Upper lobe of right lung (tissue), 1 donor: ENCODE data around the gene RXFP1. TPM values are rescaled to one million over a fixed set of nuclear protein-coding genes. Genes with fewer than 3 reads are reported as not detected.

Experiments used
- ATAC-seq: fragments of 200-7000 bp; cut with Tn5 transposase; one replicate; pipeline ENCODE4 v1.9.1; 2020; ENCODE audit warnings: mild to moderate bottlenecking, moderate library complexity
- DNase-seq: peaks from one replicate; pipeline ENCODE4 v3.0.0-alpha.2; 2020
- H3K27ac ChIP-seq: fragments of 200-600 bp; one replicate; pipeline ENCODE4 v1.8.0; 2022
- H3K27me3 ChIP-seq: fragments of 200-600 bp; one replicate; pipeline ENCODE4 v1.8.0; 2022; ENCODE audit warnings: mild to moderate bottlenecking
- H3K36me3 ChIP-seq: fragments of 200-600 bp; one replicate; pipeline ENCODE4 v1.8.0; 2022
- H3K4me1 ChIP-seq: fragments of 200-600 bp; one replicate; pipeline ENCODE4 v1.8.0; 2022
- H3K4me3 ChIP-seq: fragments of 200-600 bp; one replicate; pipeline ENCODE4 v1.8.0; 2022; ENCODE audit warnings: mild to moderate bottlenecking
- H3K9me3 ChIP-seq: fragments of 200-600 bp; one replicate; pipeline ENCODE4 v1.8.0; 2022
- CTCF ChIP-seq: fragments of 200-600 bp; IDR thresholded peaks from one replicate; pipeline ENCODE4 v1.8.0; 2022; ENCODE audit warnings: antibody characterized with exemption
- intact Hi-C: fragments of 100-400 bp; cut with DNase I; formaldehyde crosslinking; loops from one replicate; pipeline ENCODE4 v1.11.0; 2022
- total RNA-seq: library from RNA; stranded (reverse); fragmentation: NEBNext Ultra II Directional; extraction: Animal tissue kit (Norgen Biotek cat#: 25700); gene quantifications from one replicate; pipeline ENCODE4 v1.2.1, GENCODE V29; 2021
- donor health status: DM: no; HTN: yes; CAD: no; lungs with severe emphysema.

The RXFP1 gene
- total RNA-seq, 1 donor from 2014 or later: 7.9 TPM

GRCh38 chr4:158527516-158527915, 5.8 kb downstream of the RXFP1 start:
- no peak overlapping the region for H3K27ac ChIP-seq
- no peaks in the 10 kb centered on the region for H3K9me3 ChIP-seq
- H3K4me3 ChIP-seq: no peak overlapping the region
- DNase-seq: no peak
- no peaks in the 10 kb centered on the region for H3K27me3 ChIP-seq
- H3K4me1 ChIP-seq: no peaks in the 10 kb centered on the region
- no peak for TF ChIP-seq CTCF
- no peaks in the 10 kb centered on the region for H3K36me3 ChIP-seq
- intact Hi-C loops: no loop called here
- ATAC-seq: no peak

- H3K36me3 ChIP-seq: no peaks in the 10 kb centered on the region
- intact Hi-C loops: no loop called here
- H3K4me3 ChIP-seq: no peak overlapping the region
- ATAC-seq: no peak
- H3K4me1 ChIP-seq: no peaks in the 10 kb centered on the region
- H3K9me3 ChIP-seq: no peaks in the 10 kb centered on the region
- H3K27ac ChIP-seq: no peak overlapping the region
- no peaks in the 10 kb centered on the region for H3K27me3 ChIP-seq
- DNase-seq: no peak
- TF ChIP-seq CTCF: no peak
Measured at GRCh38 chr4:158529505-158529904, 7.8 kb downstream of the RXFP1 start.

- intact Hi-C loops: no loop called here
- H3K4me1 ChIP-seq: no peaks in the 10 kb centered on the region
- no peaks in the 10 kb centered on the region for H3K27me3 ChIP-seq
- H3K27ac ChIP-seq: no peak overlapping the region
- DNase-seq (no peak), ATAC-seq (no peak)
- no peaks in the 10 kb centered on the region for H3K36me3 ChIP-seq
- TF ChIP-seq CTCF: no peak
- H3K4me3 ChIP-seq: no peak overlapping the region
- no peaks in the 10 kb centered on the region for H3K9me3 ChIP-seq
Measured at GRCh38 chr4:158530381-158530780, 8.7 kb downstream of the RXFP1 start.

- no peaks in the 10 kb centered on the region for H3K9me3 ChIP-seq
- no peak for TF ChIP-seq CTCF
- DNase-seq: no peak
- intact Hi-C loops: no loop called here
- no peak for ATAC-seq
- H3K4me1 ChIP-seq: no peaks in the 10 kb centered on the region
- H3K27me3 ChIP-seq: no peaks in the 10 kb centered on the region
- H3K4me3 ChIP-seq: no peak overlapping the region
- no peaks in the 10 kb centered on the region for H3K36me3 ChIP-seq
- H3K27ac ChIP-seq: no peak overlapping the region
Measured at GRCh38 chr4:158530898-158531297, 9.2 kb downstream of the RXFP1 start.

- no peaks in the 10 kb centered on the region for H3K9me3 ChIP-seq
- no peaks in the 10 kb centered on the region for H3K36me3 ChIP-seq
- no peak overlapping the region for H3K4me3 ChIP-seq
- no peak overlapping the region for H3K27ac ChIP-seq
- no peak for ATAC-seq
- TF ChIP-seq CTCF: no peak
- no peaks in the 10 kb centered on the region for H3K27me3 ChIP-seq
- intact Hi-C loops: no loop called here
- H3K4me1 ChIP-seq: no peaks in the 10 kb centered on the region
- DNase-seq: no peak
Measured at GRCh38 chr4:158532556-158533231, 11.0 kb downstream of the RXFP1 start.

GRCh38 chr4:158534727-158535126, 13.0 kb downstream of the RXFP1 start:
- no peak for ATAC-seq
- intact Hi-C loops: no loop called here
- Histone ChIP-seq H3K4me1 (no peaks in the 10 kb centered on the region), H3K27me3 (no peaks in the 10 kb centered on the region), H3K9me3 (no peaks in the 10 kb centered on the region), H3K4me3 (no peak overlapping the region), H3K27ac (no peak overlapping the region), H3K36me3 (no peaks in the 10 kb centered on the region)
- TF ChIP-seq CTCF: no peak
- DNase-seq: no peak
